Regular cardiac myocyte (primary cell): Measurements from ENCODE around the gene DOCK6. TPM values are rescaled to one million over a fixed set of nuclear protein-coding genes. Genes with fewer than 3 reads are reported as not detected.

Experiments used
- total RNA-seq: library from RNA; depleted of rRNA; stranded (reverse); fragments of >200 nt; gene quantifications from 2 replicates; pipeline ENCODE4 v1.2.3, GENCODE V29; 2014

Gene DOCK6
- 16.3 and 20.0 TPM in 2 replicates for total RNA-seq

GRCh38 chr19:11261971-11262839 lies at the start of gene DOCK6:
Gene DOCK6, minus strand, starts transcription at chr19:11262524. Its CDS starts 84 bp downstream, at chr19:11262440.

GRCh38 chr19:11295665-11296245 lies 33.4 kb upstream of the DOCK6 start, which contains the start of gene TSPAN16:
Gene TSPAN16, plus strand, starts transcription at chr19:11296160. Its CDS starts 138 bp downstream, at chr19:11296298.

GRCh38 chr19:11239377-11240000 lies 22.8 kb downstream of the DOCK6 start, which contains the start of gene ANGPTL8:
Gene ANGPTL8, plus strand, starts transcription at chr19:11239619. Its CDS starts 19 bp downstream, at chr19:11239638.

GRCh38 chr19:11197291-11198174 lies 64.8 kb downstream of the DOCK6 start, which contains the start of gene KANK2:
Gene KANK2, minus strand, starts transcription at chr19:11197545. Its CDS starts 3,034 bp downstream, at chr19:11194511.

GRCh38 chr19:11155373-11156120 lies 106.8 kb downstream of the DOCK6 start, which contains the start of gene SPC24:
Gene SPC24, minus strand, starts transcription at chr19:11155782. Its CDS starts 6 bp downstream, at chr19:11155776.

Other genes with a start within 250 kb of the DOCK6 start
- 71.0 and 91.4 TPM in 2 replicates for gene LDLR, start 173.1 kb downstream of the DOCK6 start, total RNA-seq
- gene SPC24, start 106.7 kb downstream of the DOCK6 start, total RNA-seq, result 9.6 and 104 TPM in 2 replicates
- 171 and 274 TPM in 2 replicates for gene KANK2, start 65.0 kb downstream of the DOCK6 start, total RNA-seq
- gene ANGPTL8, start 22.9 kb downstream of the DOCK6 start, total RNA-seq, result not detected in 2 replicates
- gene TSPAN16, start 33.6 kb upstream of the DOCK6 start, total RNA-seq, result not detected in 2 replicates
- gene RAB3D, start 77.1 kb upstream of the DOCK6 start, total RNA-seq, result 7.3 and 9.0 TPM in 2 replicates
- gene TMEM205, start 83.7 kb upstream of the DOCK6 start, total RNA-seq, result 82.1 and 123 TPM in 2 replicates
- gene CCDC159, start 84.0 kb upstream of the DOCK6 start, total RNA-seq, result 2.3 and 5.6 TPM in 2 replicates
- 11.3 and 12.5 TPM in 2 replicates for gene PLPPR2, start 92.9 kb upstream of the DOCK6 start, total RNA-seq
- gene SWSAP1, start 112.1 kb upstream of the DOCK6 start, total RNA-seq, result under 0.01 and 0.58 TPM in 2 replicates
- 6.5 and 12.1 TPM in 2 replicates for gene EPOR, start 121.8 kb upstream of the DOCK6 start, total RNA-seq
- 2.3 and 7.0 TPM in 2 replicates for gene RGL3, start 156.8 kb upstream of the DOCK6 start, total RNA-seq
- gene ODAD3, start 172.6 kb upstream of the DOCK6 start, total RNA-seq, result 0.28 and 0.38 TPM in 2 replicates
- gene PRKCSH, start 173.1 kb upstream of the DOCK6 start, total RNA-seq, result 121 and 161 TPM in 2 replicates
- gene ELAVL3, start 218.5 kb upstream of the DOCK6 start, total RNA-seq, result 0.28 TPM in 1 of 2 replicates, not detected in the other
- 6.2 and 6.9 TPM in 2 replicates for gene ZNF653, start 243.3 kb upstream of the DOCK6 start, total RNA-seq